HepG2 (cell line): Measurements from ENCODE around the gene PTPN5. TPM values are rescaled to one million over a fixed set of nuclear protein-coding genes. Genes with fewer than 3 reads are reported as not detected.

Experiments used
- ATAC-seq: fragments of 200-7000 bp; cut with Tn5 transposase; 3 replicates; pipeline ENCODE4 v1.9.1; 2020; ENCODE audit warnings: mild to moderate bottlenecking, moderate library complexity
- BruUV-seq: library from RNA; stranded (reverse); fragments of 400-500 nt; replicated peaks from 2 replicates; lab custom pipeline; 2021; lab: Mats Ljungman, UMichigan
- CTCF ChIA-PET: fragments of 300-600 bp; formaldehyde crosslinking; extraction: SDS; loops from one replicate; lab custom pipeline; 2021; ENCODE audit warnings: low total read pairs, inconsistent platforms, low intra/inter-chr PET ratio; lab: Yijun Ruan, JAX
- POLR2A ChIA-PET: fragments of 350-600 bp; sonication (Branson Sonifier 250); formaldehyde crosslinking; loops from one replicate; lab custom pipeline; 2020; ENCODE audit warnings: antibody characterized with exemption, inconsistent platforms; lab: Yijun Ruan, JAX
- DNase-seq: peaks from one replicate; pipeline ENCODE4 v3.0.0-alpha.2; 2015; ENCODE audit warnings: low spot score
- FAIRE-seq: peaks from 3 replicates; lab custom pipeline; 2011; peaks lifted over from hg19 to GRCh38; lab: Jason Lieb, UNC
- H2AFZ ChIP-seq: one replicate; pipeline ENCODE4 v1.6.1; 2011; ENCODE audit warnings: low read length, inconsistent platforms
- H3K27ac ChIP-seq: fragments of 300-600 bp; 3 replicates; pipeline ENCODE4 v1.8.0; 2011; ENCODE audit warnings: mixed run types, mild to moderate bottlenecking, mixed read lengths, low read length, inconsistent platforms; ENCODE audit not compliant: insufficient read depth; ENCODE audit errors: extremely low read length
- H3K27me3 ChIP-seq, 2 experiments: fragments of 200-600 bp in 1 of 2; 2 replicates in 1 of 2; 3 replicates in 1 of 2; pipeline versions ENCODE4 v1.6.0 to v1.8.0; 2011; ENCODE audit warnings: low read length in 2 of 2, mild to moderate bottlenecking in 2 of 2, moderate library complexity in 2 of 2, inconsistent platforms in 1 of 2; ENCODE audit not compliant: insufficient read depth in 2 of 2, control insufficient read depth in 1 of 2
- H3K36me3 ChIP-seq, 2 experiments: fragments of 200-600 bp in 1 of 2; replicated peaks in 1 of 2; 2 replicates in 1 of 2; 3 replicates in 1 of 2; pipeline versions ENCODE4 v1.5.1 to v1.8.0; 2011; ENCODE audit warnings: low read length in 2 of 2, inconsistent platforms in 1 of 2; ENCODE audit not compliant: insufficient read depth in 2 of 2, control insufficient read depth in 1 of 2
- H3K4me1 ChIP-seq: 2 replicates; pipeline ENCODE4 v1.5.1; 2012; ENCODE audit warnings: low read length, inconsistent platforms; ENCODE audit not compliant: insufficient read depth
- H3K4me2 ChIP-seq: 2 replicates; pipeline ENCODE4 v1.6.0; 2011; ENCODE audit warnings: low read depth, low read length, inconsistent platforms
- H3K4me3 ChIP-seq, 3 experiments: fragments of 200-600 bp in 1 of 3; sonication (generic), shearing (Covaris generic) in 1 of 3; replicated peaks in 1 of 3; 2 replicates each; pipeline ENCODE4 v1.5.1; 2011 to 2016; ENCODE audit warnings: low read length in 3 of 3, inconsistent platforms in 2 of 3, low read depth in 2 of 3, mild to moderate bottlenecking in 2 of 3, control low read depth in 1 of 3, mixed read lengths in 1 of 3; ENCODE audit not compliant: insufficient read depth in 1 of 3
- H3K79me2 ChIP-seq: one replicate; pipeline ENCODE4 v1.6.1; 2011; ENCODE audit warnings: low read length, inconsistent platforms; ENCODE audit not compliant: insufficient read depth
- H3K9ac ChIP-seq: 2 replicates; pipeline ENCODE4 v1.6.0; 2011; ENCODE audit warnings: mild to moderate bottlenecking, low read depth, low read length, inconsistent platforms; ENCODE audit not compliant: insufficient read depth
- H3K9me3 ChIP-seq: 2 replicates; pipeline ENCODE4 v1.5.1; 2012; ENCODE audit warnings: mild to moderate bottlenecking, low read length
- H4K20me1 ChIP-seq: 2 replicates; pipeline ENCODE4 v1.6.0; 2011; ENCODE audit warnings: inconsistent platforms, mild to moderate bottlenecking, low read length, moderate library complexity; ENCODE audit not compliant: insufficient read depth
- AGO2 ChIP-seq: fragments of 200-400 bp; formaldehyde crosslinking; optimal IDR thresholded peaks from 2 replicates; pipeline ENCODE3; 2017; ENCODE audit warnings: mild to moderate bottlenecking, low read depth, low read length, moderate library complexity
- CTCF ChIP-seq: sonication (generic); formaldehyde crosslinking; IDR thresholded peaks from 2 replicates; pipeline ENCODE4 v1.5.0; 2020; ENCODE audit warnings: mild to moderate bottlenecking, missing genetic modification reagents, moderate library complexity
- ELF3 ChIP-seq: IDR thresholded peaks from 2 replicates; pipeline ENCODE4 v1.6.1; 2016; ENCODE audit warnings: missing genetic modification reagents, missing compliant biosample characterization
- FOXC1 ChIP-seq: sonication (generic); formaldehyde crosslinking; IDR thresholded peaks from 2 replicates; pipeline ENCODE4 v1.8.0; 2022; ENCODE audit warnings: mild to moderate bottlenecking, missing genetic modification reagents, borderline replicate concordance
- FOXP4 ChIP-seq: sonication (generic); formaldehyde crosslinking; IDR thresholded peaks from 2 replicates; pipeline ENCODE4 v1.4.0; 2020; ENCODE audit warnings: missing genetic modification reagents
- JARID2 ChIP-seq: sonication (generic); formaldehyde crosslinking; IDR thresholded peaks from 2 replicates; pipeline ENCODE4 v1.8.1; 2023; ENCODE audit warnings: missing genetic modification reagents, inconsistent platforms; ENCODE audit not compliant: insufficient replicate concordance
- MYNN ChIP-seq: sonication (generic); formaldehyde crosslinking; IDR thresholded peaks from 2 replicates; pipeline ENCODE4 v1.4.0; 2020; ENCODE audit warnings: mild to moderate bottlenecking, low read depth, missing genetic modification reagents
- REL ChIP-seq: sonication (generic); formaldehyde crosslinking; conservative IDR thresholded peaks from 2 replicates; pipeline ENCODE4 v1.8.0; 2022; ENCODE audit warnings: mild to moderate bottlenecking, missing genetic modification reagents, moderate library complexity
- RFXANK ChIP-seq: IDR thresholded peaks from 2 replicates; pipeline ENCODE4 v1.6.1; 2016
- SMC3 ChIP-seq: IDR thresholded peaks from 2 replicates; pipeline ENCODE4 v1.6.1; 2011; ENCODE audit warnings: low read length, improper control_type of control experiment
- STAG1 ChIP-seq: sonication (generic); formaldehyde crosslinking; IDR thresholded peaks from 2 replicates; pipeline ENCODE4 v1.4.0; 2020; ENCODE audit warnings: missing genetic modification reagents
- TBX2 ChIP-seq: sonication (generic); formaldehyde crosslinking; IDR thresholded peaks from 2 replicates; pipeline ENCODE4 v1.5.0; 2020; ENCODE audit warnings: missing genetic modification reagents, mild to moderate bottlenecking, borderline replicate concordance
- XRCC5 ChIP-seq: fragments of 200-400 bp; formaldehyde crosslinking; optimal IDR thresholded peaks from 2 replicates; pipeline ENCODE3; 2017; ENCODE audit warnings: mild to moderate bottlenecking, low read length
- ZNF569 ChIP-seq: sonication (generic); formaldehyde crosslinking; IDR thresholded peaks from 2 replicates; pipeline ENCODE4 v1.5.0; 2020; ENCODE audit warnings: mild to moderate bottlenecking, missing genetic modification reagents, moderate library complexity, borderline replicate concordance
- ZNF766 ChIP-seq: sonication (generic); formaldehyde crosslinking; IDR thresholded peaks from 2 replicates; pipeline ENCODE4 v1.5.0; 2020; ENCODE audit warnings: missing genetic modification reagents, borderline replicate concordance
- ZNF768 ChIP-seq: sonication (generic); formaldehyde crosslinking; IDR thresholded peaks from 2 replicates; pipeline ENCODE4 v1.4.0; 2020; ENCODE audit warnings: missing genetic modification reagents
- WGBS: methylation state at CpG from one replicate; pipeline ENCODE4 v1.1.6; 2017; ENCODE audit warnings: low lambda C conversion rate; 5-methylcytosine and 5-hydroxymethylcytosine counted together
- in situ Hi-C: cut with HindIII; loops from 2 replicates; pipeline ENCODE4 v1.10.0; 2017; ENCODE audit warnings: low pct_unique_long_range_greater_than_20kb; ENCODE audit not compliant: extremely low pct_ligation_motif_present
- intact Hi-C: fragments of 100-400 bp; cut with micrococcal nuclease; formaldehyde crosslinking; loops from one replicate; pipeline ENCODE4 v1.10.0; 2022; ENCODE audit not compliant: unreplicated experiment
- polyA plus RNA-seq, 8 experiments: library from polyadenylated mRNA; depleted of rRNA in 3 of 8; stranded (reverse) in 7 of 8; unstranded in 1 of 8; fragments of >200 nt; fragmentation: Illumina TruSeq in 4 of 8; extraction: Trizol in 4 of 8; gene quantifications; 2 replicates each; pipeline versions ENCODE4 v1.2.1 to v1.2.3, GENCODE V29; 2011 to 2016; ENCODE audit warnings: low read depth in 4 of 8, missing spikeins in 1 of 8, mixed read lengths in 1 of 8; ENCODE audit not compliant: insufficient read depth in 1 of 8
- total RNA-seq, 5 experiments: library from RNA; depleted of rRNA; stranded (reverse); fragments of >200 nt; fragmentation: Illumina TruSeq; extraction: Trizol; gene quantifications; 2 replicates each; pipeline ENCODE4 v1.2.3, GENCODE V29; 2016; ENCODE audit warnings: low read depth in 1 of 5

The PTPN5 gene
- total and polyA plus RNA-seq, 2 of the 13 experiments (the other 11 are each of a cell fraction or from before 2014, with no cell fraction given) = not detected

- TF ChIP-seq RFXANK = no peak
- no peak for TF ChIP-seq ZNF766
- no peak for TF ChIP-seq ELF3
- no peak for TF ChIP-seq FOXC1 (CRISPR knock-in tag)
- no peak for TF ChIP-seq ZNF569 (CRISPR knock-in tag)
- no peak for TF ChIP-seq FOXP4 (CRISPR knock-in tag)
- TF ChIP-seq ZNF768 = no peak
Observed at GRCh38 chr11:18733202-18733601, 58.4 kb downstream of the PTPN5 start (continued).

- H3K4me2 ChIP-seq = no peak overlapping the region
- BruUV-seq = no TSS peak
- no peak overlapping the region for H3K9ac ChIP-seq
- no peak overlapping the region for H3K27ac ChIP-seq
- ChIA-PET CTCF (interaction anchor here (0.6 to 2.0 kb wide), 3 partner anchors 10 to 616 kb away, joined by 3 to 9 read pairs (median 3); no protein-coding TSS in a partner anchor), POLR2A (no interaction called here)
- WGBS = 27% methylated on average over 11 of the region's 11 CpGs
- no peak overlapping the region for H3K4me3 ChIP-seq
- intact Hi-C loops (loop anchor here (1.0 to 5.0 kb wide), 2 partner anchors 65 to 192 kb away; no protein-coding TSS in a partner anchor), in situ Hi-C loops (loop anchor here (10.0 kb wide), 2 partner anchors 187 to 617 kb away; no protein-coding TSS in a partner anchor)
- FAIRE-seq = peak; percentile 71
- no peaks in the 10 kb centered on the region for H3K79me2 ChIP-seq
- H4K20me1 ChIP-seq = no peaks in the 10 kb centered on the region
- peak; percentile 64 for ATAC-seq
- H3K4me1 ChIP-seq = no peaks in the 10 kb centered on the region
- H3K9me3 ChIP-seq = no peaks in the 10 kb centered on the region
- H3K27me3 ChIP-seq = peaks cover 6 to 48% of the 10 kb centered on the region in 2 experiments; a peak in 3 of 5 replicates
- H3K36me3 ChIP-seq = no peaks in the 10 kb centered on the region
- DNase-seq = no peak
- no peak overlapping the region for H2AFZ ChIP-seq
- TF ChIP-seq CTCF (CRISPR knock-in tag) = peak; percentile 83
- TF ChIP-seq JARID2 = no peak
- peak; percentile 75 for TF ChIP-seq SMC3
- no peak for TF ChIP-seq AGO2
- no peak for TF ChIP-seq REL (CRISPR knock-in tag)
- no peak for TF ChIP-seq MYNN (CRISPR knock-in tag)
- TF ChIP-seq XRCC5 = peak; percentile 77
- no peak for TF ChIP-seq TBX2 (CRISPR knock-in tag)
- peak; percentile 72 for TF ChIP-seq STAG1 (CRISPR knock-in tag)
Observed at GRCh38 chr11:18731949-18732821, 59.4 kb downstream of the PTPN5 start.
